IMR-90 (cell line): ENCODE results near the gene SAMSN1. TPM values are rescaled to one million over a fixed set of nuclear protein-coding genes. Genes with fewer than 3 reads are reported as not detected.

Source experiments
- ATAC-seq: fragments of 200-7000 bp; cut with Tn5 transposase; 2 replicates; pipeline ENCODE4 v1.9.1; 2020; ENCODE audit warnings: low read depth, mild to moderate bottlenecking, moderate library complexity
- BruUV-seq: library from RNA; stranded (reverse); fragments of 400-500 nt; replicated peaks from 2 replicates; lab custom pipeline; 2021; lab: Mats Ljungman, UMichigan
- CTCF ChIA-PET: fragments of 300-600 bp; formaldehyde crosslinking; extraction: SDS; loops from one replicate; lab custom pipeline; 2021; ENCODE audit warnings: antibody characterized with exemption; lab: Yijun Ruan, JAX
- POLR2A ChIA-PET: fragments of 300-600 bp; sonication (Branson Sonifier 250); formaldehyde crosslinking; loops from one replicate; lab custom pipeline; 2022; ENCODE audit warnings: antibody characterized with exemption; ENCODE audit not compliant: unreplicated experiment; lab: Charles Lee
- DNase-seq: peaks from one replicate; pipeline ENCODE4 v3.0.0; 2013
- H2AFZ ChIP-seq: replicated peaks from 2 replicates; pipeline ENCODE3; 2013; ENCODE audit warnings: low read length, mild to moderate bottlenecking; ENCODE audit not compliant: poor library complexity
- H2AK5ac ChIP-seq: 2 replicates; pipeline ENCODE4 v1.6.1; 2013; ENCODE audit warnings: low read depth, low read length, inconsistent platforms
- H2AK9ac ChIP-seq: replicated peaks from 2 replicates; pipeline ENCODE3; 2013; ENCODE audit warnings: mild to moderate bottlenecking, low read depth, low read length, moderate library complexity; ENCODE audit not compliant: poor library complexity
- H2BK120ac ChIP-seq: 2 replicates; pipeline ENCODE4 v1.6.1; 2013; ENCODE audit warnings: low read depth, low read length, inconsistent platforms
- H2BK15ac ChIP-seq: 3 replicates; pipeline ENCODE4 v1.6.1; 2013; ENCODE audit warnings: low read depth, low read length, inconsistent platforms
- H2BK20ac ChIP-seq: 2 replicates; pipeline ENCODE4 v1.6.1; 2013; ENCODE audit warnings: low read depth, mild to moderate bottlenecking, inconsistent platforms, low read length, moderate library complexity
- H2BK5ac ChIP-seq: 2 replicates; pipeline ENCODE4 v1.6.1; 2013; ENCODE audit warnings: mild to moderate bottlenecking, low read depth, low read length, inconsistent platforms; ENCODE audit not compliant: poor library complexity, severe bottlenecking
- H3K14ac ChIP-seq: replicated peaks from 2 replicates; pipeline ENCODE4 v1.6.1; 2013; ENCODE audit warnings: low read depth, low read length, inconsistent platforms
- H3K18ac ChIP-seq: 2 replicates; pipeline ENCODE4 v1.6.1; 2013; ENCODE audit warnings: low read depth, low read length, control low read depth
- H3K23ac ChIP-seq: 2 replicates; pipeline ENCODE4 v1.6.1; 2013; ENCODE audit warnings: low read depth, low read length, inconsistent platforms
- H3K27ac ChIP-seq: 2 replicates; pipeline ENCODE4 v1.5.1; 2013; ENCODE audit warnings: mild to moderate bottlenecking, control low read depth, low read length; ENCODE audit not compliant: insufficient read depth
- H3K27me3 ChIP-seq: 2 replicates; pipeline ENCODE4 v1.6.1; 2013; ENCODE audit warnings: low read length; ENCODE audit not compliant: control insufficient read depth, insufficient read depth
- H3K36me3 ChIP-seq: 2 replicates; pipeline ENCODE4 v1.6.1; 2013; ENCODE audit warnings: low read length, mixed read lengths; ENCODE audit not compliant: control insufficient read depth, insufficient read depth
- H3K4ac ChIP-seq: 2 replicates; pipeline ENCODE4 v1.6.1; 2013; ENCODE audit warnings: low read depth, low read length, inconsistent platforms
- H3K4me1 ChIP-seq: 2 replicates; pipeline ENCODE4 v1.6.1; 2013; ENCODE audit warnings: low read length, mixed read lengths; ENCODE audit not compliant: control insufficient read depth, insufficient read depth
- H3K4me2 ChIP-seq: 2 replicates; pipeline ENCODE4 v1.6.1; 2013; ENCODE audit warnings: low read depth, mild to moderate bottlenecking, control low read depth, low read length, moderate library complexity
- H3K4me3 ChIP-seq: 2 replicates; pipeline ENCODE4 v1.5.1; 2013; ENCODE audit warnings: low read depth, mild to moderate bottlenecking, control low read depth, low read length, moderate library complexity; ENCODE audit not compliant: insufficient read depth
- H3K56ac ChIP-seq: 2 replicates; pipeline ENCODE4 v1.6.1; 2013; ENCODE audit warnings: low read length, inconsistent platforms; ENCODE audit not compliant: insufficient read depth; ENCODE audit errors: extremely low read depth
- H3K79me1 ChIP-seq, 2 experiments: 2 replicates each; pipeline ENCODE4 v1.6.1; 2013; ENCODE audit warnings: low read length in 2 of 2, inconsistent platforms in 1 of 2, low read depth in 1 of 2
- H3K9ac ChIP-seq: 2 replicates; pipeline ENCODE4 v1.6.1; 2013; ENCODE audit warnings: low read depth, low read length, control low read depth
- H3K9me1 ChIP-seq: 2 replicates; pipeline ENCODE4 v1.6.1; 2013; ENCODE audit warnings: low read length, inconsistent platforms; ENCODE audit not compliant: insufficient read depth
- H3K9me3 ChIP-seq: 2 replicates; pipeline ENCODE4 v1.6.1; 2013; ENCODE audit warnings: low read length; ENCODE audit not compliant: control insufficient read depth, insufficient read depth
- H4K20me1 ChIP-seq: 2 replicates; pipeline ENCODE4 v1.6.1; 2013; ENCODE audit warnings: low read length, inconsistent platforms; ENCODE audit not compliant: insufficient read depth
- H4K5ac ChIP-seq: 2 replicates; pipeline ENCODE4 v1.6.1; 2013; ENCODE audit warnings: mild to moderate bottlenecking, low read depth, low read length, control low read depth
- H4K8ac ChIP-seq, 2 experiments: 2 replicates each; pipeline ENCODE4 v1.6.1; 2013; ENCODE audit warnings: low read depth in 2 of 2, low read length in 2 of 2, control low read depth in 1 of 2, inconsistent platforms in 1 of 2
- H4K91ac ChIP-seq: 2 replicates; pipeline ENCODE4 v1.6.1; 2013; ENCODE audit warnings: low read depth, low read length, inconsistent platforms; ENCODE audit not compliant: insufficient read depth
- BHLHE40 ChIP-seq: fragments of 150-350 bp; IDR thresholded peaks from 2 replicates; pipeline ENCODE4 v1.6.1; 2016; ENCODE audit warnings: mild to moderate bottlenecking, low read depth, low read length
- POLR2A ChIP-seq: IDR thresholded peaks from 2 replicates; pipeline ENCODE4 v1.6.1; 2012; ENCODE audit warnings: mild to moderate bottlenecking, low read depth, low read length
- RCOR1 ChIP-seq: IDR thresholded peaks from 2 replicates; pipeline ENCODE4 v1.6.1; 2012; ENCODE audit warnings: mild to moderate bottlenecking, low read length, improper control_type of control experiment; ENCODE audit not compliant: insufficient replicate concordance
- RFX5 ChIP-seq: IDR thresholded peaks from 2 replicates; pipeline ENCODE4 v1.8.0; 2012; ENCODE audit warnings: low read depth, mild to moderate bottlenecking, low read length, moderate library complexity
- WGBS, 2 experiments: methylation state at CpG; one replicate each; pipeline versions ENCODE4 v1.1.5 to v1.1.7; 2013; ENCODE audit warnings: missing lambda C conversion rate in 2 of 2; ENCODE audit not compliant: insufficient read length in 1 of 2; ENCODE audit errors: extremely low coverage in 2 of 2; 5-methylcytosine and 5-hydroxymethylcytosine counted together
- dilution Hi-C: fragments of 300-500 bp; cut with HindIII; formaldehyde crosslinking; loops from one replicate; pipeline ENCODE4 v1.14.3; 2018; ENCODE audit warnings: low sequenced_read_pairs; ENCODE audit not compliant: unreplicated experiment
- in situ Hi-C: fragments of 300-500 bp; cut with MboI; formaldehyde crosslinking; loops from 3 replicates; pipeline ENCODE4 v1.14.3; 2019; ENCODE audit warnings: low sequenced_read_pairs, inconsistent platforms, mixed read lengths
- intact Hi-C: fragments of 100-400 bp; cut with micrococcal nuclease; formaldehyde crosslinking; loops from 2 replicates; pipeline ENCODE4 v1.10.0; 2022
- polyA plus RNA-seq, 3 experiments: library from polyadenylated mRNA; depleted of rRNA; stranded (reverse); fragments of >200 nt; gene quantifications; 2 replicates each; pipeline ENCODE4 v1.2.3, GENCODE V29; 2012; ENCODE audit warnings: low replicate concordance in 1 of 3
- total RNA-seq: library from RNA; depleted of rRNA; stranded (reverse); fragments of >200 nt; gene quantifications from 2 replicates; pipeline ENCODE4 v1.2.3, GENCODE V29; 2012

Gene SAMSN1
- total and polyA plus RNA-seq, 2 of the 4 experiments (the other 2 are of a cell fraction): not detected

GRCh38 chr21:14448784-14449183, 97.3 kb downstream of the SAMSN1 start:
- H2BK120ac ChIP-seq: no peak overlapping the region
- H2BK15ac ChIP-seq: no peak overlapping the region
- in situ Hi-C loops: no loop called here
- no peak overlapping the region for H2AK5ac ChIP-seq
- no peak overlapping the region for H3K4me3 ChIP-seq
- intact Hi-C loops: no loop called here
- H3K14ac ChIP-seq: no peak overlapping the region
- H3K4me2 ChIP-seq: no peak overlapping the region
- no peak overlapping the region for H2AFZ ChIP-seq
- H2BK5ac ChIP-seq: no peak overlapping the region
- no peaks in the 10 kb centered on the region for H3K4me1 ChIP-seq
- no peaks in the 10 kb centered on the region for H3K9me1 ChIP-seq
- ChIA-PET CTCF (no interaction called here), POLR2A (no interaction called here)
- H3K18ac ChIP-seq: no peak overlapping the region
- TF ChIP-seq RCOR1: no peak
- TF ChIP-seq BHLHE40: no peak
- no peak for TF ChIP-seq RFX5
- TF ChIP-seq POLR2A: no peak
- BruUV-seq: no TSS peak
- H3K9me3 ChIP-seq: 0 out of 2 replicates have a peak, but pooled peaks cover 1% of the 10 kb centered on the region
- H3K36me3 ChIP-seq: no peaks in the 10 kb centered on the region
- no peak overlapping the region for H3K9ac ChIP-seq
- DNase-seq (no peak), ATAC-seq (no peak)
- WGBS, 2 experiments: no CpG with 5 or more reads among the region's 1 CpG
- H4K20me1 ChIP-seq: no peaks in the 10 kb centered on the region
- H4K91ac ChIP-seq: no peak overlapping the region
- H3K56ac ChIP-seq: no peak overlapping the region
- H4K5ac ChIP-seq: no peak overlapping the region
- no peak overlapping the region for H2AK9ac ChIP-seq
- no peak overlapping the region for H4K8ac ChIP-seq
- H2BK20ac ChIP-seq: no peak overlapping the region
- no peak overlapping the region for H3K4ac ChIP-seq
- no peaks in the 10 kb centered on the region for H3K27me3 ChIP-seq
- no peaks in the 10 kb centered on the region for H3K79me1 ChIP-seq
- dilution Hi-C loops: no loop called here
- no peak overlapping the region for H3K27ac ChIP-seq
- no peak overlapping the region for H3K23ac ChIP-seq
